GM21786 (cell line): ENCODE data around the gene SFXN2.

Experiments used
- ATAC-seq: cut with Tn5 transposase; IDR thresholded peaks from one replicate; pipeline ENCODE4 v1.9.1; 2021; ENCODE audit not compliant: unreplicated experiment

SFXN2 gene

DNA sequence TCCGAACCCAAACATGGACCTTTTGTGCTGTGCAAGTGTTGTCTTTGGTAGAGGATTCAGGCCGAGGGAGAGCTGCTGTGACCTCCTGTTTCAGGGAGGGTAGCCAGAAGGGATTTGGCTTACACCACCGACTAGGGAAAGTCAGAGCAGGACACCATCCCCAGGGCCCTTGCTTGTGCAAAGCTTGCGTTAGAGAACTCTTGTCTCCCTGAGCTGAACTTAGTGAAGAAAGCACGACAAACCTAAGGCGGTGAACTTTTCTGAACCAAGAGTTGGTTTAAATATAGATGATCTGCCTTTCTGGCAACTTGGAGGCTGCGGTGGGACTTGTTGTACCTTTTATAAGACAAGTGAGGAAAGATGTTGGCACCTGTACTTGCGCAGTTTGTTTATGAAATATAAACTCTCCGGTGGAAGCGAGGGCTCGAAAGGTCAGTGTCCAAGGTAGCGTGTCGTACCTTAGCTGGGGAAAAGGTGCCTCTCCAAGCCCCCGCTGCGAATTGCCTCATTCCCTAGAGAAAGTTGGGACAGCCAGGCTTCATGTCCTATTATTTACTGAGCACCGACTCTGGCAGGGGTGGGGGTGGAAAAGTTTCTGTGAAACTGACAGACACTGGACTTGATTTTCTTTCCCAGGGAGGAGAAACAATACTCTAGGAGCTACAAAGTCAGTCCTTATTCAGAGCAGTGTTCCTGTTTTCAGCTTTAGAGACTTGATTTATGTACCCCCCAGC lies 60.9 kb downstream of the SFXN2 start:
- ATAC-seq = no peak

DNA sequence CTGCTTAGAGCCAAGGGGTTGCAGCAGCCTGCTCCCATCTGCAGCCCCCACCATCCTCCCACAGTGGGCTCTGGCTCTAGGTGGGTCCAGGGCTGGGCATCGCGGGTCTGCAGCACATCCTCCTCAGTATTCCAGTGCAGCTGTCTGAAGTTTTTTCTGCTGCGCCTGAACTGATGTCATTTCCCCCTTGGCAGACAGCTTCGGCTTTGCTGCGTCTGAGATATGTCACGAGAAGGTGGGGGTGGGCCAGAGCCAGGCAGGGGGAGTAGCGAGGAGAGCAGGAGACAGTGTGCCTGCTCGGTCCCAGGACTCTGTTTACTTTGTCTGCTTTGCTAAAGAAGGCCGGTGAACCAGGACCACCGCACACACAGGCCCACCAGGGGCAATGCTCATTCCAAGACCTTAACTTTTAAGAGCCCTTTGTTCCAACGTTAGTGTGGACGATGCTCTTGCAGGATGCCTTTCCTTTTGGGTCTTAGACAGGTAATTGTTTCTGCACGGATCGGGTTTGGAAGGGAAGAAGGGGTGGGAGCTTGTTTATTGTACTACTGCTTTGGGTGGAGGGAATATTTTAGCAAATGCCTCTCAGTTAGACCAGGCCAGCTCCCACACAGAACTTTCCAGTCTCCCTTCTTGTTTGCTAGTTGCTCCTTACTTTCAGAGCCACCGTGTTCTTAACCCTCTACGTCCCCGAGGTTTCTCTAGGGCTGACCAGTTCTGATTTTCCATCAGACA lies 61.7 kb downstream of the SFXN2 start:
- no peak for ATAC-seq

DNA sequence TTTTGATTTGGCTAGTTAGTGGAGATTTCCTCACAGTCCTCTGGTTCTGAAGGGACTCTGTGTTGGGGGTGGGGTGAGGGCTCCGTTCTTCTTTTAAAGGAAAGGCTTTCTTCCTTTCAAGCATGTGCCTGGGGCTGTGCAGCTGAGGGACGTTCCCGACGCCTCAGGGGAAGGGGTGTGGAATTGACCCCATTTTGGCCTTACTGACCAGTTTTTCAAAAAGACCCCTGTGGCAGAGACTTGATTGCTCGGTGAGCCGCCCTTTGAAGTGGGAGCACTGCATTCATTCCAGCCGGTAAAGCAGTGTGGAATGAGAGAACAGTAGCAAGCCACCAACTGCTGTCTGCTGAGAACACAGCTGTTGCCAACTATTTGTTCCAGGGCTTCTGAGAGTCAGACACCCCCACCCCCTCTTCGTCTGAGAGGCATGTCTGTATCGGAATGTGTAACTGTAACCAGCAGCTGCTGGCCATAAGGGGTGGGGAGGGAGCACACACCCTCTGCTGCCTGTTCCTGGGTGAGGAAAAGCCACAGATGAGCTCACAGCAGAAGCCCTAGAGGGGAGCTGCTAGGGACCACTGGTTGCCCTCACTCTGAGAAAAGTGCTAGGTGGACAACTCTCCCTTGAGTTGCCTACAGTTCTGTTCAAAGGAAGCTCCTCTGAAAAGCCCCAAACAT lies 62.5 kb downstream of the SFXN2 start:
- ATAC-seq = no peak

DNA sequence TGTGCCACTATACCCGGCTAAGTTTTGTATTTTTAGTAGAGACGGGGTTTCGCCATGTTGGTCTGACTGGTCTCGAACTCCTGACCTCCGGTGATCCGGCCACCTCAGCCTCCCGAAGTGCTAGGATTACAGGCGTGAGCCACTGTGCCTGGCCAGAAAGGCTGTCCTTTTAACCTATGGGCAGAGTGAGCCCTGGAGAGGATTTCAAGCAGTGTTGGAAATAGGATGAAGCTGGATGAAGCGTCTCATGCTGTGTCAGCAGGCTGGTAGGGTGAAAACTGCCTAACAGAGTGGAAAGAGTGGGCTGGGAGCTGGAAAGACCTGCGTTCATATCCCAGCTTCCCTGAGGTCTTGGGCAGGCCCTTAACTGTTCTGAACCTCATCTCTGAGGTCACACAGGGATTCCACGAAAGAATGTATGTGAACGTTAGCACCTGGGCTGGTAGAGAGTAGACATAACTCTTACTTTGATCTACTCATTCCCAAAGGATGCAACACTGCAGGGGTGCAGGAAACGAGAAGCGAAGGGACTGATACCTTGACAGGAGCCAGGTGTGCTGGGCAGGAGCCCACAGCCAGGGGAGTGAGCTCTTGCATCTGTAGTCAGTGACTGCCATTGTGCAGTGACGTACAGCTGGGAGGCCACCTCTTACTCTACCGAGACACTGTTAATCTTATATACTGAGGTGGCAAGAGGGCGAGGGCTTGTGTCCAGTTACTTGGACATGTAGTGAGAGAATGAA lies 63.4 kb downstream of the SFXN2 start:
- no peak for ATAC-seq

DNA sequence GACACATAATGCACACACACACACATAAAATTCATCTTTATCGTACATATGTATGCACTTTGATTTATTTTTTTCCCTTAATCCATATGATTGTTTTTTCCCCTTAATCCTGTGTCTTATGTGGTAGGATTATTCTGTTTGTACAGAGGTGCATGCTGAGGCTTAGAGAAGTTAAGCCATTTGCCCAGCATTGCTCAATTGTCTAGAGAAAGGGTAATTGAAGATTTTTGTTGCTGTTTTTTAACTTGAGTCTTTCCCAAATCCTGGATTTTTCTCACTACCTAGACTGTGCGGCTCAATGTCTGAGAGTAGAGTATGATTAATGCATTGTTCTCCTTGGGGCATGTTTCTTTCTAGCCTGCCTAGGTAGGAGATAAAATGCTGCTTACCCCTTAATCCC lies 64.3 kb downstream of the SFXN2 start:
- no peak for ATAC-seq

GRCh38 chr10:102779680-102780526 lies 65.5 kb downstream of the SFXN2 start:
- ATAC-seq = no peak

DNA sequence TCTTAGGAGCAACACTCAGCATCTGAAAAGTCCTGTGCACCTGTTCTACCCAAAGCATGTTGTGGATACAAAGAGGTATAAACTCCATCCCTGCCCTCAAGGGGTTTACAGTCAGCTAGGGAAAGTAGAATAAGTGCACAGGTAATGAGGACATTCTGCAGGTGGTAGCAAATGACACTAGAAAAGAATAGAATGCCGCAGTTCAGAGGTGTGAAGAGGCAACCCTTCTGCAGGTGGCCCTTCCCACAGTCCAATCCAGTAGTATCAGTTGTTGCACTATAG lies 66.0 kb downstream of the SFXN2 start:
- ATAC-seq = no peak

DNA sequence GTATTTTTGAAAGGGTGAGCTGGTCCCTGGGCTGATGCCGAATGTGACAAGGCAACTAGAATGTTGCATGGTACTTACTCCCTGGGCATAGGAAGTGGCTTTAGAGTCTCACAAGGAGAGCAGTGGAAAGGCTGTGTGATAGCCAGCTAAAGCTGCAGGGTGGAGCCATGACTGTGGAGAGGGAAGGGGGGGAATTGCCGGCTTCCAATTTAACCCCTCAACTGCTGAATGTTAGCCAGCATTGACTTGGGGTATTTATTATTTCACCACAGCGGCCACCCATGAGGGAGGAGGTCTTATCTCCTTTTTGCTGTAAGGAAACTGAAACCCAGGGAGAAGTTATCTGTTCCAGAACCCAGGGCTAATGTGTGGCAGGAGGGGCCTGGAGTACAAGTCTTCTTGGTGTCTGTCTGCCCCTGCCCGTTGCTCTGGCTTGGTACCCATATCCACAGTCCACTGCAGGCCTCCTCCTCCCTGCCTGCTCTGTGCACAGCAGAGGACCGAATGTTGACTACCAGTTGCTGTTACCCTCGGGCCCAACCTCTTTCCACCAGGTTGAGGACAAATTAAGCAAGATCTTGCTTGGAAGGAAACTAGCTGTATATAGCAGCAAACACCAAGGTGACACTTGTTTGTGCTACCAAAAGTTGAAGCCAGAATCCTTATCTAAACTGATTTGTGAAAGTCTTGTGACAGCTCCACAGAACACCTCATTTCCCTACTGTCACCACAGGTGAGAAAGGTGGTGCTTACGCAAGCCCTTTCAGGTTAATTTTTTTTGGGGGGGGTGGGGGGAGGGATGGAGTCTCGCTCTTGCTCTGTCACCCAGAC lies 66.9 kb downstream of the SFXN2 start:
- no peak for ATAC-seq

DNA sequence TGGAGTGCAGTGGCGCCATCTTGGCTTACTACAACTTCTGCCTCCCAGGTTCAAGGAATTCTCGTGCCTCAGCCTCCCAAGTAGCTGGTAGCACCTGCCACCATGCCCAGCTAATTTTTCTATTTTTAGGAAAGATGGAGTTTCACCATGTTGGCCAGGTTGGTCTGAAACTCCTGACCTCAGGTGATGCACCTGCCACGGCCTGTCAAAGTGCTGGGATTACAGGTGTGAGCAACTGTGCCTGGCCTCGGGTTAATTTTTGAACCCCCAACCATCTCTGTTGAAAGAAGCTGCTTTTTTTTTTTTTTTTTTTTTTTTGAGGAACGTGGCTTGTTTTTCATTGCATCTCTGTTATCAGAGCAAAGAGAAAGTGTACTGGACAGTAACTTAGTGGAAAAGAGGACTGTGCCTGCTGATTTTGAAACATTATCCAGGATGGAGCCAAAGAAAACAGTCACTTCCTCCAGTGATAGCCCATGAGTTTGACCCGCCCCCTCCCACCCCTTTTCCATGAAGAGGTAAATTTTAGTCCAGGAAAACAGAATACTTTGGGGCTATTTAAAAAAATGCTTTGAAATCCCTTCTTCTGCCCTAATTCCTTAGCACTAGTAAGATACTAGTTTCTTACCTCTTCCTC lies 67.6 kb downstream of the SFXN2 start:
- ATAC-seq = no peak

DNA sequence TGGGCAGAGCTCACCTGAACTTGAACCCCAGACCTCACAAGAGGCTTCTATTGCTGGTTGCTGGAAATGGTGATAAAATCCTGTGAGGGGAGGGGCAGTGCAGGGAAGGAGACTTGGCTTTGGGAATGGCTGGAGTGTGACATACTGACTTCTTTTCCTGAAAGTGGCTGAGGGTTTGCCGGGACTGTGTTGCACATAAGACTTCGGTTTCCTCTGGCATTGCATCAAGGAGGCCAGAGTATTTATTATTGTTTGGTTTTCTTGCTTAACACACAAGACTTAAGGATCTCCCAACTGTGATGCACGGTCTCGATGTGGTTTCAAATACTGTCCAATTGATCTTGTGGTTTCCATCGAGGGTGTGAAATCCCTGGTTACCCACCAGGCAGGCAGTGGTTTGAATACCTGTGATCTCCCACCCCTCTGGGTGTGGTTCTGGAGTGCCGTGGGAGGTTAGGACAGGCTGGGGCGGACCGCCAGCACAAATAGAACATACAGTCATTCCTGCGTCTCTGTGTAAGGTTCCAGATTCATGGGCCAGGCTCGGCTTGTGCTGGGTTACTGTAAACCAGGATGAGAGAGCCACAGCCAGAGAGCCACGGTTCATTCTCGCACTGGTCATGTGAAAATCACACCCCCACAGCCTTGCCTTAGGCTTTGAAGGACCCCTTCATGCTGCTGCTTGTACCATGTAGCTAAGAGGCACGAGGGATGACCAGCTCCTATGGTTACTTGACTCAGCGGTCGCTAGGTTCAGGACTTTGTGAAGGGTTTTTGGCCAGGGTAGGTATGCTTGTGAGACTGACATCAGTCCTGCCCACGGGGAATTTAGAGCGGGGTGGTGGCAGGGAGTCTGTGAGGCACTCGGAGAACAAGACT lies 68.5 kb downstream of the SFXN2 start:
- no peak for ATAC-seq

GRCh38 chr10:102783568-102783967 lies 69.1 kb downstream of the SFXN2 start:
- ATAC-seq = no peak

DNA sequence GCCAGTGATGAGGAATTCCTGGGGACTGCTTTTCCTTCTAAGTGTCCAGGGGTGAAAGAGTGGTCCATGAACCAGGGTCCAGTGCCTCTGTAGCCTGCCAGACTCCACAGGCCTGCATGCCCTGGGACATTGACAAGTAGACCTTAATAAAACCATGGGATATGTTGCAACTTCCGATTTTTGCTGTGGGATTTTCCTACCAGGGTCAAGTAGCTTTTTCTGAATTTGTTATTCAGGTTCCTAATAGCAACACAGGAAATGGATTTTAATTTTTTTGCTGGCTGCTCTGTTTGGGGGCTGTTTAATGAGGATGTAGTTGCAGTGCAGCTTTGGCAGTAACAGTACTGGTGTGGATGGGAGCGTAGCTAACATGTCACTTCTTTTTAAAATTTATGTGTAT lies 71.4 kb downstream of the SFXN2 start:
- no peak for ATAC-seq

GRCh38 chr10:102791754-102792395 lies 77.4 kb downstream of the SFXN2 start:
- ATAC-seq = no peak
